Trophoblast cell (in vitro differentiated cells and primary cell): ENCODE data around the gene PPP4C.

ENCODE experiments used
- DNase-seq, 2 donors: peaks; one replicate each; pipeline ENCODE4 v3.0.0-alpha.2; 2016
- H2AFZ ChIP-seq: 2 replicates; pipeline ENCODE4 v1.6.1; 2013; ENCODE audit warnings: low read length, moderate library complexity, mild to moderate bottlenecking; ENCODE audit not compliant: insufficient read depth, poor library complexity
- H2AK5ac ChIP-seq: 2 replicates; pipeline ENCODE4 v1.6.1; 2013; ENCODE audit warnings: mild to moderate bottlenecking, low read length
- H2BK120ac ChIP-seq: 2 replicates; pipeline ENCODE4 v1.6.1; 2013; ENCODE audit warnings: low read length, mild to moderate bottlenecking, moderate library complexity; ENCODE audit not compliant: insufficient read depth, poor library complexity
- H2BK12ac ChIP-seq: 2 replicates; pipeline ENCODE4 v1.6.1; 2013; ENCODE audit warnings: mild to moderate bottlenecking, low read length, moderate library complexity
- H2BK5ac ChIP-seq: 2 replicates; pipeline ENCODE4 v1.6.1; 2013; ENCODE audit warnings: low read length, low read depth, moderate library complexity, mild to moderate bottlenecking; ENCODE audit not compliant: poor library complexity
- H3K14ac ChIP-seq: 2 replicates; pipeline ENCODE4 v1.6.1; 2013; ENCODE audit warnings: mild to moderate bottlenecking, low read length
- H3K18ac ChIP-seq: 2 replicates; pipeline ENCODE4 v1.6.1; 2013; ENCODE audit warnings: mild to moderate bottlenecking, low read length
- H3K23ac ChIP-seq: 2 replicates; pipeline ENCODE4 v1.6.1; 2013; ENCODE audit warnings: low read length
- H3K27ac ChIP-seq: 2 replicates; pipeline ENCODE4 v1.5.1; 2013; ENCODE audit warnings: low read depth, mild to moderate bottlenecking, inconsistent platforms, low read length, moderate library complexity
- H3K27me3 ChIP-seq: 2 replicates; pipeline ENCODE4 v1.6.1; 2013; ENCODE audit warnings: inconsistent platforms, mild to moderate bottlenecking, low read length, moderate library complexity; ENCODE audit not compliant: insufficient read depth
- H3K36me3 ChIP-seq, 2 experiments: 1 replicate in 1 of 2; 2 replicates in 1 of 2; pipeline ENCODE4 v1.6.1; 2013; ENCODE audit warnings: low read length in 2 of 2, mild to moderate bottlenecking in 2 of 2, moderate library complexity in 1 of 2; ENCODE audit not compliant: insufficient read depth in 2 of 2, control insufficient read depth in 1 of 2
- H3K4ac ChIP-seq: 2 replicates; pipeline ENCODE4 v1.6.1; 2013; ENCODE audit warnings: low read depth, mild to moderate bottlenecking, low read length, moderate library complexity
- H3K4me1 ChIP-seq, 2 experiments: 1 replicate in 1 of 2; 2 replicates in 1 of 2; pipeline ENCODE4 v1.6.1; 2013; ENCODE audit warnings: low read length in 2 of 2, mild to moderate bottlenecking in 2 of 2, moderate library complexity in 1 of 2; ENCODE audit not compliant: insufficient read depth in 2 of 2, control insufficient read depth in 1 of 2
- H3K4me2 ChIP-seq: 2 replicates; pipeline ENCODE4 v1.6.1; 2013; ENCODE audit warnings: inconsistent platforms, mild to moderate bottlenecking, low read length, moderate library complexity
- H3K4me3 ChIP-seq: 2 replicates; pipeline ENCODE4 v1.5.1; 2013; ENCODE audit warnings: mild to moderate bottlenecking, low read depth, low read length, inconsistent platforms
- H3K79me1 ChIP-seq: one replicate; pipeline ENCODE4 v1.6.1; 2013; ENCODE audit warnings: low read length
- H3K79me2 ChIP-seq: 2 replicates; pipeline ENCODE4 v1.6.1; 2013; ENCODE audit warnings: low read length, mild to moderate bottlenecking; ENCODE audit not compliant: control insufficient read depth, insufficient read depth, poor library complexity
- H3K9ac ChIP-seq: 2 replicates; pipeline ENCODE4 v1.6.1; 2013; ENCODE audit warnings: mild to moderate bottlenecking, low read length
- H3K9me3 ChIP-seq: 2 replicates; pipeline ENCODE4 v1.6.1; 2013; ENCODE audit warnings: low read depth, mild to moderate bottlenecking, control low read depth, inconsistent platforms, low read length; ENCODE audit not compliant: insufficient read depth
- H4K12ac ChIP-seq: 2 replicates; pipeline ENCODE4 v1.6.1; 2013; ENCODE audit warnings: low read depth, mild to moderate bottlenecking, low read length, moderate library complexity
- H4K8ac ChIP-seq: 2 replicates; pipeline ENCODE4 v1.6.1; 2013; ENCODE audit warnings: low read depth, mild to moderate bottlenecking, low read length, moderate library complexity
- H4K91ac ChIP-seq: one replicate; pipeline ENCODE4 v1.6.1; 2013; ENCODE audit warnings: low read depth, mild to moderate bottlenecking, low read length, moderate library complexity
- WGBS: extraction: QIAGEN DNeasy Blood & Tissue Kit; methylation state at CpG from one replicate; pipeline ENCODE4 v1.1.7; 2013; ENCODE audit warnings: missing lambda C conversion rate; ENCODE audit not compliant: insufficient read length, insufficient coverage; ENCODE audit errors: extremely low coverage; 5-methylcytosine and 5-hydroxymethylcytosine counted together

The PPP4C gene

GRCh38 chr16:30030011-30030685 lies 45.6 kb upstream of the PPP4C start:
- H2BK5ac ChIP-seq = no peak overlapping the region
- no peak overlapping the region for H3K18ac ChIP-seq
- H2BK120ac ChIP-seq = no peak overlapping the region
- H3K23ac ChIP-seq = no peak overlapping the region
- no peak overlapping the region for H4K12ac ChIP-seq
- H2BK12ac ChIP-seq = no peak overlapping the region
- no peak overlapping the region for H3K4ac ChIP-seq
- H3K9me3 ChIP-seq = peaks cover 2% of the 10 kb centered on the region
- H3K4me3 ChIP-seq = no peak overlapping the region
- peaks cover 25% of the 10 kb centered on the region for H3K27me3 ChIP-seq
- no peaks in the 10 kb centered on the region for H3K79me1 ChIP-seq
- H3K79me2 ChIP-seq = no peaks in the 10 kb centered on the region
- H3K27ac ChIP-seq = no peak overlapping the region
- no peak overlapping the region for H2AFZ ChIP-seq
- DNase-seq = no peak
- H3K36me3 ChIP-seq = no peaks in the 10 kb centered on the region
- no peak overlapping the region for H4K8ac ChIP-seq
- no CpG with 5 or more reads among the region's 23 CpGs for WGBS
- no peak overlapping the region for H2AK5ac ChIP-seq
- no peak overlapping the region for H3K14ac ChIP-seq
- H3K4me1 ChIP-seq = no peaks in the 10 kb centered on the region
- no peak overlapping the region for H3K9ac ChIP-seq
- H4K91ac ChIP-seq = no peak overlapping the region
- no peak overlapping the region for H3K4me2 ChIP-seq

GRCh38 chr16:30030841-30031413 lies 44.9 kb upstream of the PPP4C start, which contains the start of gene TLCD3B:
TSS of gene TLCD3B (minus strand) at chr16:30031271. CDS start at chr16:30030527, 744 bp downstream.
- Histone ChIP-seq H3K4me2 (no peak within 1 kb of the TSS), H3K9ac (no peak within 1 kb of the TSS), H3K18ac (no peak within 1 kb of the TSS), H3K36me3 (no peaks in the 10 kb centered on the region), H2AK5ac (no peak within 1 kb of the TSS), H3K27ac (no peak within 1 kb of the TSS), H3K4me1 (no peaks in the 10 kb centered on the region), H3K79me2 (no peaks in the 10 kb centered on the region), H3K14ac (no peak within 1 kb of the TSS), H2BK5ac (no peak within 1 kb of the TSS), H3K4ac (no peak within 1 kb of the TSS), H2AFZ (no peak within 1 kb of the TSS), H2BK12ac (no peak within 1 kb of the TSS), H4K12ac (no peak within 1 kb of the TSS), H3K79me1 (no peaks in the 10 kb centered on the region), H3K9me3 (peaks cover 2% of the 10 kb centered on the region), H3K4me3 (no peak within 1 kb of the TSS), H3K27me3 (peaks cover 25% of the 10 kb centered on the region), H2BK120ac (no peak within 1 kb of the TSS), H3K23ac (no peak within 1 kb of the TSS), H4K8ac (no peak within 1 kb of the TSS), H4K91ac (no peak within 1 kb of the TSS)
- WGBS = no CpG with 5 or more reads among the region's 27 CpGs
- DNase-seq = no peak

- Histone ChIP-seq H4K12ac (no peak overlapping the region), H3K23ac (no peak overlapping the region), H3K79me1 (no peaks in the 10 kb centered on the region), H3K4me3 (no peak overlapping the region), H4K8ac (no peak overlapping the region), H2AK5ac (no peak overlapping the region), H3K27ac (no peak overlapping the region), H3K4me2 (no peak overlapping the region), H3K18ac (no peak overlapping the region), H2BK12ac (no peak overlapping the region), H2BK5ac (no peak overlapping the region), H3K27me3 (peaks cover 25% of the 10 kb centered on the region), H3K4ac (no peak overlapping the region), H3K9me3 (peaks cover 2% of the 10 kb centered on the region), H2BK120ac (no peak overlapping the region), H2AFZ (no peak overlapping the region), H3K36me3 (no peaks in the 10 kb centered on the region), H3K4me1 (no peaks in the 10 kb centered on the region), H3K9ac (no peak overlapping the region), H3K79me2 (no peaks in the 10 kb centered on the region), H4K91ac (no peak overlapping the region), H3K14ac (no peak overlapping the region)
- no CpG with 5 or more reads among the region's 11 CpGs for WGBS
- no peak for DNase-seq
Observed at GRCh38 chr16:30031477-30031918, 44.3 kb upstream of the PPP4C start.

GRCh38 chr16:30032083-30032819 lies 43.5 kb upstream of the PPP4C start:
- no peak overlapping the region for H2BK5ac ChIP-seq
- H3K9ac ChIP-seq = no peak overlapping the region
- H3K79me1 ChIP-seq = no peaks in the 10 kb centered on the region
- H2AFZ ChIP-seq = no peak overlapping the region
- H3K4me3 ChIP-seq = no peak overlapping the region
- H4K12ac ChIP-seq = no peak overlapping the region
- H3K36me3 ChIP-seq = no peaks in the 10 kb centered on the region
- H3K79me2 ChIP-seq = no peaks in the 10 kb centered on the region
- H3K27me3 ChIP-seq = peaks cover 25% of the 10 kb centered on the region
- no CpG with 5 or more reads among the region's 12 CpGs for WGBS
- H3K27ac ChIP-seq = no peak overlapping the region
- no peak overlapping the region for H3K23ac ChIP-seq
- H3K4me1 ChIP-seq = no peaks in the 10 kb centered on the region
- H3K4ac ChIP-seq = no peak overlapping the region
- no peak overlapping the region for H2BK12ac ChIP-seq
- DNase-seq = peak; percentile 33 to 76
- no peak overlapping the region for H3K4me2 ChIP-seq
- H2BK120ac ChIP-seq = no peak overlapping the region
- H3K18ac ChIP-seq = no peak overlapping the region
- H3K14ac ChIP-seq = no peak overlapping the region
- peaks cover 2% of the 10 kb centered on the region for H3K9me3 ChIP-seq
- H4K91ac ChIP-seq = no peak overlapping the region
- H2AK5ac ChIP-seq = no peak overlapping the region
- no peak overlapping the region for H4K8ac ChIP-seq
